Vagina (tissue), 2 donors: Measurements from ENCODE around the gene SPECC1.

Experiments used
- CTCF ChIP-seq, 3 experiments: fragments of 450-650 bp in 2 of 3; fragments of 200-600 bp in 1 of 3; sonication (generic) in 1 of 3; IDR thresholded peaks; one replicate each; pipeline ENCODE4 v1.5.1; 2017 to 2019; ENCODE audit warnings: antibody characterized with exemption in 3 of 3, mild to moderate bottlenecking in 2 of 3, moderate library complexity in 2 of 3
- POLR2A ChIP-seq, 2 donors: fragments of 450-650 bp; IDR thresholded peaks; one replicate each; pipeline ENCODE4 v1.6.1; 2017; ENCODE audit warnings: antibody characterized with exemption in 2 of 2, mild to moderate bottlenecking in 2 of 2, moderate library complexity in 2 of 2

GRCh38 chr17:20306924-20307323 is 297.8 kb downstream of the SPECC1 start:
- TF ChIP-seq POLR2A (IDR thresholded peaks at IDR 0.05) (no peak), CTCF (IDR thresholded peaks at IDR 0.05) (no peak)
